Measurements from ENCODE around the gene TPBGL. TPM values are rescaled to one million over a fixed set of nuclear protein-coding genes. Genes with fewer than 3 reads are reported as not detected.

The TPBGL gene
- total RNA-seq, 1 donor from 2014 or later: 0.47 TPM

DNA sequence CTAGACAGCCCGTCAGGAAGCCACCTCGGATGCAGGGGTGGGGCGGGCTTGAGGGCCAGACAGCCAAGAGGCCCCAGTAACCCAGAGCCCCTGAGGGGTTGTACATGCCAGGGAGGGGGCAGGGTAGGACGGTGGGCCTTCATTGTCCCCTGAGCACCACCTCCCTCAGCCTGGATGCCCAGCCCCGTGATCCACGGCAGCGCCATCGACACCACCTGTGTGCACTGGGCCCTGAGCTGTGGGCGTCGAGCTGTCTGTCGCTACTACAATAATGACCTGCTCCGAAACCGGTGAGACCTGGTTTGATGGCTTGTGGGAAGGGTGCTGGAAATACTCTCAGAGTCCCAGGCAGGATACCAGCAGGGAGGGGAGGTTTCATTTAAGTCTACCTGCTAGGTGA, 37.4 kb upstream of the TPBGL start:
- no peaks in the 10 kb centered on the region for H3K27me3 ChIP-seq (ENCODE audit: low read depth)
- intact Hi-C loops (cut with DNase I): loop anchor here (10.0 kb wide), 1 partner anchor 58 kb away; no protein-coding TSS in a partner anchor
- no peaks in the 10 kb centered on the region for H3K4me1 ChIP-seq
- H3K4me3 ChIP-seq: no peak overlapping the region
- no peaks in the 10 kb centered on the region for H3K9me3 ChIP-seq
- TF ChIP-seq, protein P1, sequence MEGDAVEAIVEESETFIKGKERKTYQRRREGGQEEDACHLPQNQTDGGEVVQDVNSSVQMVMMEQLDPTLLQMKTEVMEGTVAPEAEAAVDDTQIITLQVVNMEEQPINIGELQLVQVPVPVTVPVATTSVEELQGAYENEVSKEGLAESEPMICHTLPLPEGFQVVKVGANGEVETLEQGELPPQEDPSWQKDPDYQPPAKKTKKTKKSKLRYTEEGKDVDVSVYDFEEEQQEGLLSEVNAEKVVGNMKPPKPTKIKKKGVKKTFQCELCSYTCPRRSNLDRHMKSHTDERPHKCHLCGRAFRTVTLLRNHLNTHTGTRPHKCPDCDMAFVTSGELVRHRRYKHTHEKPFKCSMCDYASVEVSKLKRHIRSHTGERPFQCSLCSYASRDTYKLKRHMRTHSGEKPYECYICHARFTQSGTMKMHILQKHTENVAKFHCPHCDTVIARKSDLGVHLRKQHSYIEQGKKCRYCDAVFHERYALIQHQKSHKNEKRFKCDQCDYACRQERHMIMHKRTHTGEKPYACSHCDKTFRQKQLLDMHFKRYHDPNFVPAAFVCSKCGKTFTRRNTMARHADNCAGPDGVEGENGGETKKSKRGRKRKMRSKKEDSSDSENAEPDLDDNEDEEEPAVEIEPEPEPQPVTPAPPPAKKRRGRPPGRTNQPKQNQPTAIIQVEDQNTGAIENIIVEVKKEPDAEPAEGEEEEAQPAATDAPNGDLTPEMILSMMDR (IDR thresholded peaks at IDR 0.05): no peak
- no peak overlapping the region for H3K27ac ChIP-seq
- ATAC-seq (no peak), DNase-seq (no peak)
- H3K36me3 ChIP-seq: peaks cover 40% of the 10 kb centered on the region

DNA sequence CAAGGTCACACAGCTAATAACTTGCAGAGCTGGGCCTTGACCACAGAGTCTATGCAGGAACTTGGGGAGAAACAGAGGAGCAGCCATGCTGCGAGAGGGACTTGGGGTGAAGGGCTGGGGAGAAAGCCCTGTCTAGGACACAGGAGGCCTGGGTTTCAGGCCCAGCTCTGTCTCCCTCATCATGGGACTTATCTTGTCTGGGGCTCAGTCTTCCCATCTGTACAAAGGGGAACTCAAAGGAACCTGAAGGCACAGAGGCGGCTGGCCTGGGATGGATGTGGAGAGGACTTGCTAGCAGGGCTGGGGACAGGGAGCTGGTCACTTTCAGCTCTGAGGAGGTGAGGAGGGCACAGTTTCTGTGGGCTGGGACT, 36.9 kb upstream of the TPBGL start:
- H3K4me3 ChIP-seq: no peak overlapping the region
- no peaks in the 10 kb centered on the region for H3K4me1 ChIP-seq
- DNase-seq: no peak
- H3K27ac ChIP-seq: no peak overlapping the region
- TF ChIP-seq, protein P1 (IDR thresholded peaks at IDR 0.05): no peak
- intact Hi-C loops (cut with DNase I): loop anchor here (10.0 kb wide), 1 partner anchor 59 kb away; no protein-coding TSS in a partner anchor
- no peaks in the 10 kb centered on the region for H3K9me3 ChIP-seq
- no peak for ATAC-seq
- peaks cover 35% of the 10 kb centered on the region for H3K36me3 ChIP-seq
- no peaks in the 10 kb centered on the region for H3K27me3 ChIP-seq (ENCODE audit: low read depth)

DNA sequence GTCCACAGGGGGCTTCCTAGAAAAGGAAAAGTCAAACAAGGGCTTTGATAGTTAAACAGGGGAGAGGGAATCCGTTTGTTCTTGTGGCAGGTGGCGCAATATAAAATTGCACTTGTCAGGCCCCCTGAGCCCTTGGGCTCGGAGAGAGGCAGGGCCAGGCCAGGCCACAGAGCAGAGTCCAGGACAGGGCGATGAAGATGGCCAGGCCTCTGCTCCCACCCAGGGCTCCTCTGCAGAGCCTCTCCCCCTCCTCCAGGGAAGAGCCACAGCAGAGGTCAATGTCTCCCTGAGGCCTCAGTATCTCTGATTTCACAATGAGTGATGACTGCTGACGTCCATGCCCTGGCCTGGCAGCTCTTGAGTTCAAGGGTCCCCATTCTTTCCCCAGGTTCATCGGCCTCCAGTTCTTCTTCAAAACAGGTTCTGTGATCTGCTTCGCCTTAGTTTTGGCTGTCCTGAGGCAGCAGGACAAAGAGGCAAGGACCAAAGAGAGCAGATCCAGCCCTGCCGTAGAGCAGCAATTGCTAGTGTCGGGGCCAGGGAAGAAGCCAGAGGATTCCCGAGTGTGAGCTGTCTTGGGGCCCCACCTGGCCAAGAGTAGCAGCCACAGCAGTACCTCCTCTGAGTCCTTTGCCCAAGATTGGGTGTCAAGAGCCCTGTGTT, 36.4 kb upstream of the TPBGL start:
- ATAC-seq (no peak), DNase-seq (no peak)
- intact Hi-C loops (cut with DNase I): loop anchor here (10.0 kb wide), 1 partner anchor 59 kb away; no protein-coding TSS in a partner anchor
- Histone ChIP-seq H3K36me3 (peaks cover 30% of the 10 kb centered on the region), H3K27me3 (ENCODE audit: low read depth) (no peaks in the 10 kb centered on the region), H3K9me3 (no peaks in the 10 kb centered on the region), H3K4me1 (no peaks in the 10 kb centered on the region), H3K27ac (no peak overlapping the region), H3K4me3 (no peak overlapping the region)
- TF ChIP-seq, protein P1 (IDR thresholded peaks at IDR 0.05): no peak

DNA sequence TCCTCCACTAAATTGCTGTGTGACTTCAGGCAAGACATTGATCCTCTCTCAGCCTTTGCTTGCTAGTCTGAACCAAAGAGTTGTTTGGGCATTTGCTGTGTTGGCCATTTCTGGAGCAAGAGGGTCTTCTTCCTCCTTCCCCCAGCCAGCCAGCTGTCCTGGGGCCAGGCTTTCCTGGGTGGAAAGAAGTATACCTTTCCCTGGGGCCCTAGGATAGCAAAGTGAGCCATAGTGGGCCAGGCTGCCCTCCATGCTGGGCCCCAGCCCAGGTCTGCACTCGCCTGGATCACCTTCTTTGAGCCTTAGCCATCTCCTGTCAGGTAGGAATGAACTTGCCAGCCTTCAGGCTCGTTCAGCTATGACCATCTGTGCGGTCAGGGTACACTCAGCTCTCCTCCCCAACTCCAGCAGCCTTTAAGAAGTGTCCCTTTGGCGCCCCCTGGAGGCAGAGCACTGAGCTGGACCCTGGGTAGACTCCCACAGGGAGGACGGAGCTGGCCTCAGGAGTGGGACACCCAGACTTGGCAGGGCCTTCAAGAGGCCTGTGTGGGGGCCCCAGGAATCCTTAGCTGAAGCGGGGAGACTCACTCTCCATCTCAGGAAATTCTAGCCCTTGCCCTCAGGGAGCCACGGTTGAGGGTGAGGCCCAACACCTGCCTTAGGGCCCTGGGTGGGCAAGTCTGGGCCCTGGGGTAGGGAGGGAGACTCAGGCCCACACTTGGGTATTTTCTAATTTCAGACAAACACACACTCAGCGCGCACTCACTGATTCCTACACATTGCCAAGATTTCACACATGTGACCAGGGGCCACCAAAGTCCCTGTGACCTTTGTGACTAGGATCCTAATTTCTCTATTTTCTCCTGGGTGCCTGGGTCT, 35.6 kb upstream of the TPBGL start:
- Histone ChIP-seq H3K4me3 (no peak overlapping the region), H3K27me3 (ENCODE audit: low read depth) (no peaks in the 10 kb centered on the region), H3K4me1 (no peaks in the 10 kb centered on the region), H3K36me3 (peaks cover 23% of the 10 kb centered on the region), H3K27ac (no peak overlapping the region), H3K9me3 (no peaks in the 10 kb centered on the region)
- TF ChIP-seq, protein P1 (IDR thresholded peaks at IDR 0.05): peak; percentile 89
- peak; percentile 90 for DNase-seq
- intact Hi-C loops (cut with DNase I): loop anchor here (10.0 kb wide), 1 partner anchor 60 kb away; no protein-coding TSS in a partner anchor
- peak; percentile 89 to 90 for ATAC-seq

DNA sequence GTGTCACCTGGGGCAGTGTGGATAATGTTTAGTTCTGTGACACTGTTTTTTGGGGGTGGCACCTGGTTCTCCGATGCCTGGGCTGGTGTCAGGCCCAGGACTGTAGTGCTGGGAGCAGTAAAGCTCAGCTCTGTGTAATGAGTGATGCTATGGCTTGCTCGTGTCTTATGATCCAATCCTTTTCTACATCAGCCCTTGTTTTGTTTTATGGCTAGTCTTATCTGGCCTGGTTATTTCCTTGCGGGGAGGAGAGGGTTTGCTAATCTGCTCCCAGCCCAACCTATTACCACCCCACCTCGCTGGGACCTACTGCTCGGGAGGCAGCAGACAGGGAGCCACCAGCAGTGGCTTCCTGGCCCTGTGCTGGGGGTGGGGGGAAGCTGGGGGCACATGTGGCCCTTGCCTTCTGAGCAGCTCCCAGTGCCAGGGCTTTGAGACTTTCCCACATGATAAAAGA, 35.0 kb upstream of the TPBGL start:
- TF ChIP-seq, protein P1 (IDR thresholded peaks at IDR 0.05): no peak
- DNase-seq: no peak
- H3K4me3 ChIP-seq: no peak overlapping the region
- H3K9me3 ChIP-seq: no peaks in the 10 kb centered on the region
- no peak for ATAC-seq
- H3K4me1 ChIP-seq: no peaks in the 10 kb centered on the region
- H3K36me3 ChIP-seq: peaks cover 16% of the 10 kb centered on the region
- H3K27me3 ChIP-seq (ENCODE audit: low read depth): no peaks in the 10 kb centered on the region
- intact Hi-C loops (cut with DNase I): loop anchor here (10.0 kb wide), 1 partner anchor 61 kb away; no protein-coding TSS in a partner anchor
- no peak overlapping the region for H3K27ac ChIP-seq

All from lower lobe of right lung (tissue), 2 donors.